K562 (cell line): ENCODE data around the gene ECM2. TPM values are rescaled to one million over a fixed set of nuclear protein-coding genes. Genes with fewer than 3 reads are reported as not detected.

Experiments
- ATAC-seq: fragments of 200-7000 bp; cut with Tn5 transposase; 3 replicates; pipeline ENCODE4 v1.9.1; 2020; ENCODE audit warnings: moderate library complexity
- BruUV-seq: library from RNA; stranded (reverse); fragments of 400-500 nt; replicated peaks from 2 replicates; lab custom pipeline; 2021; lab: Mats Ljungman, UMichigan
- CTCF ChIA-PET: fragments of 300-600 bp; formaldehyde crosslinking; extraction: SDS; loops from one replicate; lab custom pipeline; 2021; ENCODE audit warnings: low intra/inter-chr PET ratio; lab: Yijun Ruan, JAX
- POLR2A ChIA-PET: fragments of 300-600, 350-650 bp; sonication (Branson Sonifier 250); formaldehyde crosslinking; extraction: SDS; loops from one replicate; lab custom pipeline; 2021; ENCODE audit warnings: antibody characterized with exemption, inconsistent platforms; lab: Yijun Ruan, JAX
- DNase-seq, 4 experiments: peaks; one replicate each; pipeline versions ENCODE4 v3.0.0 to v3.0.0-alpha.2; 2011 to 2018; ENCODE audit warnings: low spot score in 3 of 4, mixed read lengths in 3 of 4; ENCODE audit errors: extremely low read depth in 1 of 4
- FAIRE-seq: peaks from 2 replicates; lab custom pipeline; 2011; peaks lifted over from hg19 to GRCh38; lab: Jason Lieb, UNC
- H2AFZ ChIP-seq: 2 replicates; pipeline ENCODE4 v1.6.0; 2011; ENCODE audit warnings: low read depth, low read length, control low read depth, inconsistent platforms
- H3K27ac ChIP-seq: fragments of 200-600 bp; 3 replicates; pipeline ENCODE4 v1.8.0; 2011; ENCODE audit warnings: low read depth, mild to moderate bottlenecking, control low read depth, inconsistent platforms, low read length, moderate library complexity, mixed read lengths; ENCODE audit errors: extremely low read depth
- H3K27me3 ChIP-seq, 2 experiments: fragments of 300-600 bp in 1 of 2; 2 replicates in 1 of 2; 3 replicates in 1 of 2; pipeline versions ENCODE4 v1.6.0 to v1.8.0; 2011; ENCODE audit warnings: inconsistent platforms in 2 of 2, low read length in 2 of 2, mild to moderate bottlenecking in 1 of 2, mixed read lengths in 1 of 2, moderate library complexity in 1 of 2; ENCODE audit not compliant: control insufficient read depth in 2 of 2, insufficient read depth in 2 of 2
- H3K36me3 ChIP-seq: fragments of 300-600 bp; 3 replicates; pipeline ENCODE4 v1.8.0; 2011; ENCODE audit warnings: mild to moderate bottlenecking, low read length, inconsistent platforms; ENCODE audit not compliant: control insufficient read depth, insufficient read depth
- H3K4me1 ChIP-seq, 2 experiments: fragments of 200-600 bp in 1 of 2; replicated peaks in 1 of 2; 2 replicates in 1 of 2; 3 replicates in 1 of 2; pipeline versions ENCODE4 v1.5.1 to v1.8.0; 2011; ENCODE audit warnings: inconsistent platforms in 2 of 2, low read length in 2 of 2, mild to moderate bottlenecking in 1 of 2, mixed read lengths in 1 of 2, moderate library complexity in 1 of 2; ENCODE audit not compliant: control insufficient read depth in 2 of 2, insufficient read depth in 2 of 2
- H3K4me2 ChIP-seq: 2 replicates; pipeline ENCODE4 v1.6.1; 2011; ENCODE audit warnings: low read length, control low read depth, inconsistent platforms, mixed read lengths; ENCODE audit not compliant: insufficient read depth
- H3K4me3 ChIP-seq: fragments of 200-600 bp; sonication (generic), shearing (Covaris generic); 2 replicates; pipeline ENCODE4 v1.5.1; 2016; ENCODE audit warnings: control low read depth, inconsistent platforms
- H3K79me2 ChIP-seq: fragments of 200-600 bp; 3 replicates; pipeline ENCODE4 v1.8.0; 2011; ENCODE audit warnings: low read length, inconsistent platforms; ENCODE audit not compliant: control insufficient read depth, insufficient read depth
- H3K9ac ChIP-seq, 2 experiments: 2 replicates each; pipeline versions ENCODE4 v1.6.0 to v1.6.1; 2011; ENCODE audit warnings: low read depth in 2 of 2, low read length in 2 of 2, control low read depth in 1 of 2, inconsistent platforms in 1 of 2, mild to moderate bottlenecking in 1 of 2, mixed read lengths in 1 of 2; ENCODE audit not compliant: insufficient read depth in 1 of 2
- H3K9me1 ChIP-seq: one replicate; pipeline ENCODE4 v1.6.0; 2011; ENCODE audit warnings: inconsistent platforms, mild to moderate bottlenecking, low read length, moderate library complexity; ENCODE audit not compliant: control insufficient read depth, insufficient read depth
- H3K9me3 ChIP-seq: replicated peaks from 2 replicates; pipeline ENCODE4 v1.5.1; 2011; ENCODE audit warnings: low read depth, low read length, inconsistent platforms; ENCODE audit not compliant: control insufficient read depth, insufficient read depth
- H4K20me1 ChIP-seq: replicated peaks from 2 replicates; pipeline ENCODE4 v1.6.1; 2011; ENCODE audit warnings: low read length, inconsistent platforms, mixed read lengths; ENCODE audit not compliant: control insufficient read depth, insufficient read depth
- CBX5 ChIP-seq: IDR thresholded peaks from 2 replicates; pipeline ENCODE4 v1.6.1; 2014; ENCODE audit warnings: low read depth, borderline replicate concordance
- CHD4 ChIP-seq: fragments of 200-600 bp; sonication (generic); IDR thresholded peaks from 3 replicates; pipeline ENCODE4 v1.6.1; 2012; ENCODE audit warnings: low read depth, mild to moderate bottlenecking, mixed read lengths, low read length, inconsistent platforms; ENCODE audit not compliant: insufficient read depth, insufficient replicate concordance, poor library complexity, severe bottlenecking
- MCM2 ChIP-seq: fragments of 450-650 bp; IDR thresholded peaks from 2 replicates; pipeline ENCODE4 v1.6.1; 2017; ENCODE audit warnings: low read depth, mild to moderate bottlenecking
- MYBL2 ChIP-seq, 2 experiments: fragments of 450-650 bp in 1 of 2; sonication (generic) in 1 of 2; formaldehyde crosslinking in 1 of 2; IDR thresholded peaks; 2 replicates each; pipeline versions ENCODE4 v1.6.1 to v1.8.1; 2017 to 2022; ENCODE audit warnings: borderline replicate concordance in 1 of 2, inconsistent platforms in 1 of 2, low read depth in 1 of 2, mild to moderate bottlenecking in 1 of 2, missing genetic modification reagents in 1 of 2, moderate library complexity in 1 of 2
- NFXL1 ChIP-seq: fragments of 450-650 bp; formaldehyde crosslinking; IDR thresholded peaks from 2 replicates; pipeline ENCODE4 v1.4.0; 2021; ENCODE audit warnings: mild to moderate bottlenecking
- SMARCC2 ChIP-seq: fragments of 450-650 bp; IDR thresholded peaks from 2 replicates; pipeline ENCODE4 v1.6.1; 2017; ENCODE audit warnings: antibody characterized with exemption, moderate library complexity, mild to moderate bottlenecking, low read depth
- SOX6 ChIP-seq: fragments of 450-650 bp; IDR thresholded peaks from 2 replicates; pipeline ENCODE4 v1.6.1; 2014; ENCODE audit warnings: mild to moderate bottlenecking
- ZNF780A ChIP-seq: fragments of 250-450 bp; sonication (Bioruptor Pico); IDR thresholded peaks from 2 replicates; pipeline ENCODE4 v1.5.0; 2021; ENCODE audit warnings: mild to moderate bottlenecking
- WGBS: fragments of 100-300 bp; shearing (Covaris generic); methylation state at CpG from one replicate; pipeline ENCODE4 v1.1.6; 2016; ENCODE audit warnings: low coverage, mixed read lengths; ENCODE audit not compliant: insufficient coverage; ENCODE audit errors: missing lambda C conversion rate; 5-methylcytosine and 5-hydroxymethylcytosine counted together
- in situ Hi-C: fragments of 300-500 bp; cut with MboI; formaldehyde crosslinking; loops from 4 replicates; pipeline ENCODE4 v1.15.0; 2018; ENCODE audit warnings: inconsistent platforms, mixed read lengths
- intact Hi-C: fragments of 100-400 bp; cut with micrococcal nuclease; formaldehyde crosslinking; loops from 2 replicates; pipeline ENCODE4 v1.14.2; 2022
- polyA plus RNA-seq, 8 experiments: library from polyadenylated mRNA; depleted of rRNA in 4 of 8; stranded (reverse) in 5 of 8; unstranded in 3 of 8; fragments of >200 nt; fragmentation: Nextera tagmentation in 2 of 8; fragmentation: Illumina TruSeq in 1 of 8; extraction: Ambion mirVana in 2 of 8; extraction: Trizol in 1 of 8; gene quantifications; 2 replicates each; pipeline versions ENCODE4 v1.2.1 to v1.2.3, GENCODE V29; 2011 to 2014; ENCODE audit warnings: inconsistent platforms in 1 of 8, missing spikeins in 1 of 8
- total RNA-seq, 7 experiments: library from RNA; depleted of rRNA in 6 of 7; stranded (reverse); fragments of >200 nt in 6 of 7; fragmentation: Illumina TruSeq in 2 of 7; extraction: Trizol in 2 of 7; gene quantifications; 2 replicates each; pipeline versions ENCODE4 v1.2.1 to v1.2.3, GENCODE V29; 2011 to 2021; ENCODE audit warnings: low replicate concordance in 1 of 7
- TF ChIP-seq, protein P1 (sequence below): fragments of 450-650 bp; IDR thresholded peaks from 2 replicates; pipeline ENCODE4 v1.6.1; 2014; ENCODE audit warnings: low read depth, mild to moderate bottlenecking, moderate library complexity, borderline replicate concordance

The ECM2 gene
- total and polyA plus RNA-seq, 9 of the 15 experiments (the other 6 are each of a cell fraction or from before 2014, with no cell fraction given) = 0.03 to 0.07 TPM; not detected in 7

- H3K9me3 ChIP-seq = no peaks in the 10 kb centered on the region
- DNase-seq (no peak), FAIRE-seq (no peak), ATAC-seq (no peak)
- ChIA-PET POLR2A (no interaction called here), CTCF (no interaction called here)
- BruUV-seq = no TSS peak
- no peak overlapping the region for H3K27ac ChIP-seq
- peaks cover 3 to 18% of the 10 kb centered on the region in 2 experiments; a peak in 4 of 5 replicates for H3K4me1 ChIP-seq
- 87% methylated on average over 5 of the region's 5 CpGs for WGBS
- H3K36me3 ChIP-seq = no peaks in the 10 kb centered on the region
- no peak overlapping the region for H3K4me3 ChIP-seq
- TF ChIP-seq MYBL2 (IDR thresholded peaks at IDR 0.05; ENCODE audit: low read depth) (no peak), MYBL2 (CRISPR knock-in tag; IDR thresholded peaks at IDR 0.05; ENCODE audit: borderline replicate concordance) (no peak), CHD4 (no peak), NFXL1 (CRISPR knock-in tag) (no peak), CBX5 (no peak), MCM2 (no peak), SMARCC2 (no peak), ZNF780A (CRISPR knock-in tag) (no peak), SOX6 (no peak)
- TF ChIP-seq, protein P1, sequence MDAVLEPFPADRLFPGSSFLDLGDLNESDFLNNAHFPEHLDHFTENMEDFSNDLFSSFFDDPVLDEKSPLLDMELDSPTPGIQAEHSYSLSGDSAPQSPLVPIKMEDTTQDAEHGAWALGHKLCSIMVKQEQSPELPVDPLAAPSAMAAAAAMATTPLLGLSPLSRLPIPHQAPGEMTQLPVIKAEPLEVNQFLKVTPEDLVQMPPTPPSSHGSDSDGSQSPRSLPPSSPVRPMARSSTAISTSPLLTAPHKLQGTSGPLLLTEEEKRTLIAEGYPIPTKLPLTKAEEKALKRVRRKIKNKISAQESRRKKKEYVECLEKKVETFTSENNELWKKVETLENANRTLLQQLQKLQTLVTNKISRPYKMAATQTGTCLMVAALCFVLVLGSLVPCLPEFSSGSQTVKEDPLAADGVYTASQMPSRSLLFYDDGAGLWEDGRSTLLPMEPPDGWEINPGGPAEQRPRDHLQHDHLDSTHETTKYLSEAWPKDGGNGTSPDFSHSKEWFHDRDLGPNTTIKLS = no peak
- H2AFZ ChIP-seq = no peak overlapping the region
- H3K9ac ChIP-seq = no peak overlapping the region
- H3K27me3 ChIP-seq = no peaks in the 10 kb centered on the region
- H3K4me2 ChIP-seq = no peak overlapping the region
- no peaks in the 10 kb centered on the region for H3K79me2 ChIP-seq
- in situ Hi-C loops = no loop called here
- intact Hi-C loops = no loop called here
- H4K20me1 ChIP-seq = no peaks in the 10 kb centered on the region
- H3K9me1 ChIP-seq = no peaks in the 10 kb centered on the region
Measured at GRCh38 chr9:92525306-92525705, 10.5 kb downstream of the ECM2 start.
